Neural cell (in vitro differentiated cells): ENCODE results near the gene MXRA7. TPM values are rescaled to one million over a fixed set of nuclear protein-coding genes. Genes with fewer than 3 reads are reported as not detected.
"Not testable (repeated sequence)": the region's sequence is repeated elsewhere in the genome, so short reads cannot be mapped to it uniquely, and the experiment has no call there.

Experiments used
- H2AFZ ChIP-seq: fragments of 200-600, 300-800 bp; sonication (generic), shearing (Covaris generic); 2 replicates; pipeline ENCODE4 v1.6.0; 2014; ENCODE audit warnings: low read depth, mild to moderate bottlenecking, antibody characterized with exemption, low read length, moderate library complexity
- H3F3A ChIP-seq: fragments of 200-600 bp; shearing (Covaris generic); 2 replicates; pipeline ENCODE4 v1.6.1; 2016; ENCODE audit warnings: mild to moderate bottlenecking, moderate library complexity, mixed read lengths, antibody characterized with exemption, low read length; ENCODE audit not compliant: insufficient read depth, poor library complexity, severe bottlenecking
- H3K27ac ChIP-seq: fragments of 200-600, 300-800 bp; sonication (generic), shearing (Covaris generic); 2 replicates; pipeline ENCODE4 v1.5.1; 2014; ENCODE audit warnings: mild to moderate bottlenecking, low read length, moderate library complexity
- H3K27me3 ChIP-seq: fragments of 300-800, 200-600 bp; sonication (generic), shearing (Covaris generic); 2 replicates; pipeline ENCODE4 v1.6.0; 2014; ENCODE audit warnings: mild to moderate bottlenecking, low read depth, low read length, moderate library complexity; ENCODE audit not compliant: insufficient read depth
- H3K36me3 ChIP-seq: fragments of 300-800, 200-600 bp; sonication (generic), shearing (Covaris generic); 2 replicates; pipeline ENCODE4 v1.5.1; 2014; ENCODE audit warnings: mild to moderate bottlenecking, antibody characterized with exemption, low read length, moderate library complexity; ENCODE audit not compliant: insufficient read depth
- H3K4me2 ChIP-seq: fragments of 300-800, 200-600 bp; sonication (generic), shearing (Covaris generic); 2 replicates; pipeline ENCODE4 v1.6.0; 2014; ENCODE audit warnings: mild to moderate bottlenecking, low read length
- H3K4me3 ChIP-seq: fragments of 300-800, 200-600 bp; sonication (generic), shearing (Covaris generic); 2 replicates; pipeline ENCODE4 v1.5.1; 2014; ENCODE audit warnings: mild to moderate bottlenecking, low read length, moderate library complexity
- H3K79me2 ChIP-seq: fragments of 200-600 bp; shearing (Covaris generic); replicated peaks from 2 replicates; pipeline ENCODE4 v1.6.0; 2014; ENCODE audit warnings: mild to moderate bottlenecking, low read length, moderate library complexity; ENCODE audit not compliant: insufficient read depth
- H3K9ac ChIP-seq: fragments of 300-800, 200-600 bp; sonication (generic), shearing (Covaris generic); 2 replicates; pipeline ENCODE4 v1.6.1; 2016; ENCODE audit warnings: mild to moderate bottlenecking, low read length, mixed read lengths
- H3K9me2 ChIP-seq: fragments of 200-600 bp; shearing (Covaris generic); 2 replicates; pipeline ENCODE4 v1.6.1; 2016; ENCODE audit warnings: mild to moderate bottlenecking, low read length, mixed read lengths; ENCODE audit not compliant: insufficient read depth
- H3K9me3 ChIP-seq: fragments of 200-600, 300-800 bp; sonication (generic), shearing (Covaris generic); 2 replicates; pipeline ENCODE4 v1.6.1; 2016; ENCODE audit warnings: mild to moderate bottlenecking, mixed run types, low read length, moderate library complexity, mixed read lengths
- H4K20me1 ChIP-seq: fragments of 200-600 bp; shearing (Covaris generic); 2 replicates; pipeline ENCODE4 v1.6.1; 2016; ENCODE audit warnings: mild to moderate bottlenecking, mixed run types; ENCODE audit not compliant: insufficient read depth
- CTCF ChIP-seq: fragments of 450-650 bp; IDR thresholded peaks from 2 replicates; pipeline ENCODE4 v1.5.1; 2014; ENCODE audit warnings: antibody characterized with exemption, mild to moderate bottlenecking, moderate library complexity; ENCODE audit not compliant: poor library complexity, severe bottlenecking
- EP300 ChIP-seq: fragments of 450-650 bp; conservative IDR thresholded peaks from 2 replicates; pipeline ENCODE4 v1.6.1; 2014; ENCODE audit warnings: antibody characterized with exemption, mild to moderate bottlenecking, moderate library complexity; ENCODE audit not compliant: poor library complexity, severe bottlenecking
- EZH2 ChIP-seq: fragments of 200-600, 300-800 bp; shearing (Covaris generic), sonication (generic); IDR thresholded peaks from 2 replicates; pipeline ENCODE4 v1.6.1; 2014; ENCODE audit warnings: antibody characterized with exemption, low read length, borderline replicate concordance, mild to moderate bottlenecking; ENCODE audit not compliant: insufficient read depth, poor library complexity, severe bottlenecking
- MXI1 ChIP-seq: fragments of 450-650 bp; conservative IDR thresholded peaks from 2 replicates; pipeline ENCODE4 v1.6.1; 2014; ENCODE audit warnings: antibody characterized with exemption, mild to moderate bottlenecking; ENCODE audit not compliant: poor library complexity, severe bottlenecking
- POLR2AphosphoS5 ChIP-seq: IDR thresholded peaks from 2 replicates; pipeline ENCODE4 v1.6.1; 2012
- RAD21 ChIP-seq: fragments of 450-650 bp; conservative IDR thresholded peaks from 2 replicates; pipeline ENCODE4 v1.6.1; 2014; ENCODE audit warnings: antibody characterized with exemption, mild to moderate bottlenecking, moderate library complexity
- REST ChIP-seq: IDR thresholded peaks from 2 replicates; pipeline ENCODE4 v1.6.1; 2012; ENCODE audit warnings: borderline replicate concordance
- SMC3 ChIP-seq: fragments of 450-650 bp; conservative IDR thresholded peaks from 2 replicates; pipeline ENCODE4 v1.6.1; 2014; ENCODE audit warnings: antibody characterized with exemption, mild to moderate bottlenecking, moderate library complexity; ENCODE audit not compliant: poor library complexity
- TAF1 ChIP-seq: IDR thresholded peaks from 2 replicates; pipeline ENCODE4 v1.6.1; 2012; ENCODE audit warnings: low read depth
- polyA plus RNA-seq: library from polyadenylated mRNA; depleted of rRNA; stranded (reverse); fragments of >200 nt; gene quantifications from 2 replicates; pipeline ENCODE4 v1.2.3, GENCODE V29; 2014

The MXRA7 gene
- polyA plus RNA-seq, 1 donor from 2014 or later, result 143 TPM

DNA sequence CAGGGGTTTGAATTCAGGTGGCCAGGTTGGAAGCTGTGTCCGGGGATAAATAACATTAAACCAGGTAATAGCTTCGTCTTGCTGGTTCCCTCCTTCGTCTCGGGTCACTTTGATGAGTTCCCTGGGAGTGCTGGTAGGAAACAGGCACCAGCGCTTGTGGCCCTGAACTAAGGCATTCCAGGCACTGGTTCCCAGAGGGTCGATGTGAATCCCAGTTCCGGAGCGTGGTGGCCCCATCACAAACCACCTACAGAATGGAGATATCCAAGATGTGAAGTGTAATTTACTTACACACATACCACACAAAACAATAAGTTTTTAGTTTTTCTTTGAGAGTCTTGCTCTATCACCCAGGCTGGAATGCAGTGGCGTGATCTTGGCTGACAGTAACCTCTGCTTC, 13.0 kb upstream of the MXRA7 start:
- peaks cover 16% of the 10 kb centered on the region for H3K79me2 ChIP-seq
- TF ChIP-seq POLR2AphosphoS5 (no peak), CTCF (no peak), EP300 (no peak), SMC3 (no peak), REST (no peak), TAF1 (no peak), MXI1 (no peak), EZH2 (no peak), RAD21 (no peak)
- no peaks in the 10 kb centered on the region for H3K36me3 ChIP-seq

GRCh38 chr17:76722977-76723376, 12.2 kb upstream of the MXRA7 start:
- not testable (repeated sequence) for H3K27ac ChIP-seq, H3K27me3 ChIP-seq, H4K20me1 ChIP-seq, H3K4me2 ChIP-seq, H3K36me3 ChIP-seq, H2AFZ ChIP-seq, H3F3A ChIP-seq, H3K9me2 ChIP-seq, H3K4me3 ChIP-seq, H3K9ac ChIP-seq, H3K9me3 ChIP-seq
- H3K79me2 ChIP-seq, result peaks cover 16% of the 10 kb centered on the region

More for the DNA sequence above, 13.0 kb upstream of the MXRA7 start:
- Histone ChIP-seq H3K9ac (no peak overlapping the region), H2AFZ (no peak overlapping the region), H3K4me3 (no peak overlapping the region), H4K20me1 (no peaks in the 10 kb centered on the region), H3K27me3 (no peaks in the 10 kb centered on the region), H3K9me2 (no peaks in the 10 kb centered on the region), H3K4me2 (no peak overlapping the region), H3K9me3 (no peaks in the 10 kb centered on the region), H3K27ac (no peak overlapping the region), H3F3A (no peaks in the 10 kb centered on the region)

GRCh38 chr17:76722279-76722678, 11.5 kb upstream of the MXRA7 start:
- TF ChIP-seq EP300, result no peak
- no peak for TF ChIP-seq CTCF
- TF ChIP-seq MXI1, result no peak
- TF ChIP-seq SMC3, result no peak
- no peak for TF ChIP-seq RAD21
- TF ChIP-seq REST, result no peak
- no peak for TF ChIP-seq POLR2AphosphoS5
- H3K79me2 ChIP-seq, result peaks cover 9% of the 10 kb centered on the region
- H3K4me3 ChIP-seq, result no peak overlapping the region
- no peak overlapping the region for H2AFZ ChIP-seq
- no peak overlapping the region for H3K9ac ChIP-seq
- H3K36me3 ChIP-seq, result no peaks in the 10 kb centered on the region
- no peaks in the 10 kb centered on the region for H3K9me3 ChIP-seq
- no peak overlapping the region for H3K4me2 ChIP-seq
- H4K20me1 ChIP-seq, result no peaks in the 10 kb centered on the region
- no peaks in the 10 kb centered on the region for H3K27me3 ChIP-seq
- H3K9me2 ChIP-seq, result no peaks in the 10 kb centered on the region
- no peaks in the 10 kb centered on the region for H3F3A ChIP-seq
- no peak overlapping the region for H3K27ac ChIP-seq
